K562 (cell line): ENCODE measurements around the gene STIL. TPM values are rescaled to one million over a fixed set of nuclear protein-coding genes. Genes with fewer than 3 reads are reported as not detected.
A peak's percentile ranks its signal among the peaks of the same experiment; 100 is the strongest.

ENCODE experiments used
- BRD9 ChIP-seq: fragments of 450-650 bp; IDR thresholded peaks from 2 replicates; pipeline ENCODE4 v1.6.1; 2018; ENCODE audit warnings: low read depth; ENCODE audit not compliant: partially characterized antibody
- EGR1 ChIP-seq: fragments of 450-650 bp; conservative IDR thresholded peaks from 2 replicates; pipeline ENCODE4 v1.6.1; 2017; ENCODE audit warnings: mild to moderate bottlenecking
- ETV5 ChIP-seq: sonication (generic); formaldehyde crosslinking; IDR thresholded peaks from 2 replicates; pipeline ENCODE4 v1.4.0; 2020; ENCODE audit warnings: low read depth, mild to moderate bottlenecking, missing genetic modification reagents
- FIP1L1 ChIP-seq: fragments of 200-400 bp; formaldehyde crosslinking; IDR thresholded peaks from 2 replicates; pipeline ENCODE4 v1.6.1; 2018; ENCODE audit warnings: mild to moderate bottlenecking, low read depth, low read length; ENCODE audit not compliant: poor library complexity, severe bottlenecking
- KAT7 ChIP-seq: sonication (generic); formaldehyde crosslinking; IDR thresholded peaks from 2 replicates; pipeline ENCODE4 v1.8.0; 2022; ENCODE audit warnings: missing genetic modification reagents, mild to moderate bottlenecking, borderline replicate concordance
- KDM2B ChIP-seq: fragments of 250-450 bp; sonication (Bioruptor Pico); IDR thresholded peaks from 2 replicates; pipeline ENCODE4 v1.8.0; 2021; ENCODE audit warnings: mild to moderate bottlenecking, moderate library complexity
- KLF6 ChIP-seq: fragments of 250-450 bp; sonication (Bioruptor Pico); IDR thresholded peaks from 2 replicates; pipeline ENCODE4 v1.4.0; 2020; ENCODE audit warnings: mild to moderate bottlenecking, moderate library complexity, borderline replicate concordance
- MTA3 ChIP-seq: fragments of 450-650 bp; formaldehyde crosslinking; IDR thresholded peaks from 2 replicates; pipeline ENCODE4 v1.6.1; 2017; ENCODE audit warnings: mild to moderate bottlenecking, borderline replicate concordance
- NCOA1 ChIP-seq: fragments of 450-650 bp; IDR thresholded peaks from 2 replicates; pipeline ENCODE4 v1.6.1; 2016; ENCODE audit warnings: low read depth
- NEUROD1 ChIP-seq: fragments of 150-350 bp; IDR thresholded peaks from 2 replicates; pipeline ENCODE4 v1.6.1; 2014; ENCODE audit warnings: borderline replicate concordance, low read length, low read depth; ENCODE audit not compliant: partially characterized antibody
- NR4A1 ChIP-seq, 2 experiments: fragments of 250-450 bp in 1 of 2; fragments of 450-650 bp in 1 of 2; sonication (Bioruptor Pico) in 1 of 2; IDR thresholded peaks; 2 replicates each; pipeline versions ENCODE4 v1.4.0 to v1.6.1; 2016 to 2020; ENCODE audit warnings: mild to moderate bottlenecking in 2 of 2, missing compliant biosample characterization in 1 of 2, missing genetic modification characterization in 1 of 2, moderate library complexity in 1 of 2
- OTX1 ChIP-seq: fragments of 450-650 bp; formaldehyde crosslinking; IDR thresholded peaks from 2 replicates; pipeline ENCODE4 v1.4.0; 2022; ENCODE audit warnings: mild to moderate bottlenecking
- PCBP2 ChIP-seq: fragments of 200-400 bp; formaldehyde crosslinking; IDR thresholded peaks from 2 replicates; pipeline ENCODE4 v1.6.1; 2018; ENCODE audit warnings: low read length, low read depth, mild to moderate bottlenecking, moderate library complexity; ENCODE audit not compliant: poor library complexity, severe bottlenecking
- PPARD ChIP-seq: fragments of 250-450 bp; sonication (Bioruptor Pico); IDR thresholded peaks from 2 replicates; pipeline ENCODE4 v1.8.0; 2022; ENCODE audit warnings: inconsistent platforms, mild to moderate bottlenecking, moderate library complexity
- RUNX1 ChIP-seq: sonication (generic); IDR thresholded peaks from 2 replicates; pipeline ENCODE4 v1.6.1; 2016; ENCODE audit warnings: antibody characterized with exemption, low read depth
- SIN3A ChIP-seq, 2 experiments: fragments of 150-350 bp in 1 of 2; IDR thresholded peaks; 2 replicates each; pipeline ENCODE4 v1.6.1; 2011 to 2016; ENCODE audit warnings: borderline replicate concordance in 2 of 2, low read depth in 2 of 2, low read length in 2 of 2, mild to moderate bottlenecking in 2 of 2, moderate library complexity in 2 of 2; ENCODE audit not compliant: control insufficient read depth in 1 of 2
- SMARCA5 ChIP-seq: fragments of 450-650 bp; IDR thresholded peaks from 2 replicates; pipeline ENCODE4 v1.6.1; 2016
- SRSF7 ChIP-seq: fragments of 200-400 bp; formaldehyde crosslinking; optimal IDR thresholded peaks from 2 replicates; pipeline ENCODE3; 2017; ENCODE audit warnings: mild to moderate bottlenecking, low read depth, low read length
- TAL1 ChIP-seq: fragments of 450-650 bp; IDR thresholded peaks from 2 replicates; pipeline ENCODE4 v1.6.1; 2016; ENCODE audit warnings: mild to moderate bottlenecking
- TARDBP ChIP-seq: fragments of 450-650 bp; IDR thresholded peaks from 2 replicates; pipeline ENCODE4 v1.6.1; 2016
- ZBTB7A ChIP-seq: IDR thresholded peaks from 2 replicates; pipeline ENCODE4 v1.6.1; 2011; ENCODE audit warnings: low read depth, mild to moderate bottlenecking, low read length, moderate library complexity, borderline replicate concordance; ENCODE audit not compliant: control insufficient read depth
- polyA plus RNA-seq, 8 experiments: library from polyadenylated mRNA; depleted of rRNA in 4 of 8; stranded (reverse) in 5 of 8; unstranded in 3 of 8; fragments of >200 nt; fragmentation: Nextera tagmentation in 2 of 8; fragmentation: Illumina TruSeq in 1 of 8; extraction: Ambion mirVana in 2 of 8; extraction: Trizol in 1 of 8; gene quantifications; 2 replicates each; pipeline versions ENCODE4 v1.2.1 to v1.2.3, GENCODE V29; 2011 to 2014; ENCODE audit warnings: inconsistent platforms in 1 of 8, missing spikeins in 1 of 8
- total RNA-seq, 7 experiments: library from RNA; depleted of rRNA in 6 of 7; stranded (reverse); fragments of >200 nt in 6 of 7; fragmentation: Illumina TruSeq in 2 of 7; extraction: Trizol in 2 of 7; gene quantifications; 2 replicates each; pipeline versions ENCODE4 v1.2.1 to v1.2.3, GENCODE V29; 2011 to 2021; ENCODE audit warnings: low replicate concordance in 1 of 7
- TF ChIP-seq, protein P1 (sequence below): IDR thresholded peaks from 2 replicates; pipeline ENCODE4 v1.6.1; 2012; ENCODE audit warnings: low read depth, low read length, improper control_type of control experiment, borderline replicate concordance
- TF ChIP-seq, protein P2 (sequence below): conservative IDR thresholded peaks from 2 replicates; pipeline ENCODE4 v1.6.1; 2011; ENCODE audit warnings: low read depth, mild to moderate bottlenecking, low read length; ENCODE audit not compliant: control insufficient read depth
- TF ChIP-seq, protein P3 (sequence below): IDR thresholded peaks from 2 replicates; pipeline ENCODE4 v1.6.1; 2014; ENCODE audit warnings: antibody characterized with exemption

STIL gene
- total and polyA plus RNA-seq, 9 of the 15 experiments (the other 6 are each of a cell fraction or from before 2014, with no cell fraction given): 10.5 to 77.4 (median 39.6) TPM

DNA sequence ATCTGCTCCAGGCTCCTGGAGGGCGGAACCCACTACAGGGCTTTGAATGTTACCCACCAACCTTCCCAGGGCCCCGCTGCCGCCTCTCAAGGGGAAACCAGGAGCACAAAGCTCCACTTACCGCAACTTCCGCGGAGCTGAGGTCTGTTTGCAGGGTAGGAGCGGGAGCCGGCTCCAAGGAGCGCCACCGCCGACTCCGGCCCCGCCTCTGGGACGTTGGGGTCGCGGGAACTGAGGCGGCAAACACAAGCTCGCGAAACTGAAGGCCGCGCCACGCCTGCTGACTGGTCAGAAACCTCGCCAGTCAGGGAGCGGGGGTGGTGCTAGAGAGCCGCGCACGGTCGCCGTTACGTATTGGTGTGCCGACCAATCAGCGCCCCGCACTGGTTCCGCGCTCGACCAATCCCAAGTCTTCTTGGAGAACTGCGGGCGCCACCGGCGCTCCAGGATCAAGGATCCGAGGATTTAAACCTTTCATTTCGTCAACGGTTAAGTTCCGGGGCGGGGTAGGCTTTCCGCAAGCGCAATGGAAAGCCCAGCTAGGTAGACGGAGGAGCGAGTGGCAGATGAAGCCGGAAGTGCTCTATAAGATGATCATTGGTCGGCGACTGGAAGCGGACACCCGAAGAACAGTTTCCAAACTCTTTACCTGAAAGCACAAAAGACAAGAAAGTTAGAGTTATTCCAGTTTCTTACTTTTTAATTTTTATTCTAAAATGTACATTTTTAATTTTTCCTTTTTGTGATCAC lies at the start of gene STIL (continued):
- TF ChIP-seq RUNX1 (no peak), FIP1L1 (peak; percentile 26), ZBTB7A (peak; percentile 88; the same call in 1 of the 2 replicates), NR4A1 (CRISPR knock-in tag; IDR thresholded peaks at IDR 0.05) (0 out of 2 replicates have a peak, but pooled peaks have one; percentile 41), NR4A1 (tag; IDR thresholded peaks at IDR 0.05) (no peak), SRSF7 (no peak), NEUROD1 (peak; percentile 91), KAT7 (CRISPR knock-in tag) (0 out of 2 replicates have a peak, but pooled peaks have one; percentile 53), TAL1 (no peak), EGR1 (peak; percentile 80), MTA3 (peak; percentile 71; the same call in 1 of the 2 replicates), BRD9 (no peak), PCBP2 (no peak), SIN3A (IDR thresholded peaks at IDR 0.05; ENCODE audit: borderline replicate concordance in 2 of 2, control insufficient read depth in 1 of 2, low read depth in 2 of 2, low read length in 2 of 2) (peak in 1 of 2 experiments; percentile 91; a peak in 2 of 4 replicates), ETV5 (CRISPR knock-in tag) (peak; percentile 92), KLF6 (CRISPR knock-in tag) (peak; percentile 38; the same call in 1 of the 2 replicates), KDM2B (CRISPR knock-in tag) (no peak), SMARCA5 (no peak), OTX1 (CRISPR knock-in tag) (no peak), TARDBP (no peak; the same call in 1 of the 2 replicates), PPARD (CRISPR knock-in tag) (no peak), NCOA1 (peak; percentile 25; the same call in 1 of the 2 replicates)
- TF ChIP-seq, protein P1, sequence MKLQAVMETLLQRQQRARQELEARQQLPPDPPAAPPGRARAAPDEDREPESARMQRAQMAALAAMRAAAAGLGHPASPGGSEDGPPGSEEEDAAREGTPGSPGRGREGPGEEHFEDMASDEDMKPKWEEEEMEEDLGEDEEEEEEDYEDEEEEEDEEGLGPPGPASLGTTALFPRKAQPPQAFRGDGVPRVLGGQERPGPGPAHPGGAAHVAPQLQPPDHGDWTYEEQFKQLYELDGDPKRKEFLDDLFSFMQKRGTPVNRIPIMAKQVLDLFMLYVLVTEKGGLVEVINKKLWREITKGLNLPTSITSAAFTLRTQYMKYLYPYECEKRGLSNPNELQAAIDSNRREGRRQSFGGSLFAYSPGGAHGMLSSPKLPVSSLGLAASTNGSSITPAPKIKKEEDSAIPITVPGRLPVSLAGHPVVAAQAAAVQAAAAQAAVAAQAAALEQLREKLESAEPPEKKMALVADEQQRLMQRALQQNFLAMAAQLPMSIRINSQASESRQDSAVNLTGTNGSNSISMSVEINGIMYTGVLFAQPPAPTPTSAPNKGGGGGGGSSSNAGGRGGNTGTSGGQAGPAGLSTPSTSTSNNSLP: 0 out of 2 replicates have a peak, but pooled peaks have one; percentile 28
- TF ChIP-seq, protein P2, sequence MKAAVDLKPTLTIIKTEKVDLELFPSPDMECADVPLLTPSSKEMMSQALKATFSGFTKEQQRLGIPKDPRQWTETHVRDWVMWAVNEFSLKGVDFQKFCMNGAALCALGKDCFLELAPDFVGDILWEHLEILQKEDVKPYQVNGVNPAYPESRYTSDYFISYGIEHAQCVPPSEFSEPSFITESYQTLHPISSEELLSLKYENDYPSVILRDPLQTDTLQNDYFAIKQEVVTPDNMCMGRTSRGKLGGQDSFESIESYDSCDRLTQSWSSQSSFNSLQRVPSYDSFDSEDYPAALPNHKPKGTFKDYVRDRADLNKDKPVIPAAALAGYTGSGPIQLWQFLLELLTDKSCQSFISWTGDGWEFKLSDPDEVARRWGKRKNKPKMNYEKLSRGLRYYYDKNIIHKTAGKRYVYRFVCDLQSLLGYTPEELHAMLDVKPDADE: peak; percentile 81; the same call in 1 of the 2 replicates
- TF ChIP-seq, protein P3, sequence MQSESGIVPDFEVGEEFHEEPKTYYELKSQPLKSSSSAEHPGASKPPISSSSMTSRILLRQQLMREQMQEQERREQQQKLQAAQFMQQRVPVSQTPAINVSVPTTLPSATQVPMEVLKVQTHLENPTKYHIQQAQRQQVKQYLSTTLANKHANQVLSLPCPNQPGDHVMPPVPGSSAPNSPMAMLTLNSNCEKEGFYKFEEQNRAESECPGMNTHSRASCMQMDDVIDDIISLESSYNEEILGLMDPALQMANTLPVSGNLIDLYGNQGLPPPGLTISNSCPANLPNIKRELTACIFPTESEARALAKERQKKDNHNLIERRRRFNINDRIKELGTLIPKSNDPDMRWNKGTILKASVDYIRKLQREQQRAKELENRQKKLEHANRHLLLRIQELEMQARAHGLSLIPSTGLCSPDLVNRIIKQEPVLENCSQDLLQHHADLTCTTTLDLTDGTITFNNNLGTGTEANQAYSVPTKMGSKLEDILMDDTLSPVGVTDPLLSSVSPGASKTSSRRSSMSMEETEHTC: no peak
